ENCODE measurements around the gene ACSL3. TPM values are rescaled to one million over a fixed set of nuclear protein-coding genes. Genes with fewer than 3 reads are reported as not detected.

Gene ACSL3
- total RNA-seq, 1 experiment from 2014 or later = 168 TPM

Other genes with a start within 250 kb of the ACSL3 start
- gene FARSB, start 204.9 kb upstream of the ACSL3 start, total RNA-seq (2014; rRNA removed; shearing (Covaris generic)) = 76.0 and 78.9 TPM in 2 replicates
- not detected in 2 replicates for gene MOGAT1, start 189.4 kb upstream of the ACSL3 start, total RNA-seq (2014; rRNA removed; shearing (Covaris generic))
- gene KCNE4, start 191.2 kb downstream of the ACSL3 start, total RNA-seq (2014; rRNA removed; shearing (Covaris generic)) = 0.02 TPM in 1 of 2 replicates, not detected in the other

All from SJCRH30 (cell line).